ENCODE data around the gene PDX1.

GRCh38 chr13:27962982-27963381 lies 43.2 kb downstream of the PDX1 start:
- TF ChIP-seq CTCF (IDR thresholded peaks at IDR 0.05 in 4 of 5, conservative IDR thresholded peaks at IDR 0.05 in 1 of 5), result no peak
- no peak for TF ChIP-seq POLR2A (IDR thresholded peaks at IDR 0.05)

Data from gastrocnemius medialis (tissue), 4 donors.